Mucosa of descending colon (tissue), 3 donors: ENCODE data around the gene TPP1. TPM values are rescaled to one million over a fixed set of nuclear protein-coding genes. Genes with fewer than 3 reads are reported as not detected.
A peak's percentile ranks its signal among the peaks of the same experiment; 100 is the strongest.

ENCODE experiments used
- ATAC-seq: fragments of 200-7000 bp; cut with Tn5 transposase; one replicate; pipeline ENCODE4 v1.9.1; 2020; ENCODE audit warnings: mild to moderate bottlenecking, moderate library complexity
- DNase-seq, 3 donors: peaks; one replicate each; pipeline ENCODE4 v3.0.0-alpha.2; 2020
- H3K36me3 ChIP-seq: fragments of 200-600 bp; one replicate; pipeline ENCODE4 v1.8.0; 2021; ENCODE audit warnings: low read depth, mild to moderate bottlenecking
- H3K4me1 ChIP-seq: fragments of 200-600 bp; one replicate; pipeline ENCODE4 v1.8.0; 2021; ENCODE audit warnings: low read depth, mild to moderate bottlenecking
- H3K4me3 ChIP-seq: fragments of 200-600 bp; one replicate; pipeline ENCODE4 v1.8.0; 2021; ENCODE audit warnings: mild to moderate bottlenecking
- H3K9me3 ChIP-seq: fragments of 200-600 bp; one replicate; pipeline ENCODE4 v1.8.0; 2021; ENCODE audit warnings: mild to moderate bottlenecking
- intact Hi-C, 2 donors: fragments of 100-400 bp; cut with DNase I in 1 of 2; cut with micrococcal nuclease in 1 of 2; formaldehyde crosslinking; loops; one replicate each; pipeline versions ENCODE4 v1.11.0 to v1.11.1; 2022; cut with DNase I, micrococcal nuclease
- total RNA-seq, 3 donors: library from RNA; stranded (reverse); fragmentation: NEBNext Ultra II Directional in 2 of 3; extraction: Animal tissue kit (Norgen Biotek cat#: 25700) in 2 of 3; gene quantifications; one replicate each; pipeline versions ENCODE4 v1.2.1 to v1.2.4, GENCODE V29; 2021 to 2023
- TF ChIP-seq, protein P1 (sequence below): fragments of 200-600 bp; IDR thresholded peaks from one replicate; pipeline ENCODE4 v1.8.0; 2022; ENCODE audit warnings: antibody characterized with exemption, mild to moderate bottlenecking
- donor health status: DM: no; HTN: no; CAD: no; lungs with moderate emphysema.
- donor health status: DM: no; HTN: no; CAD: no.
- donor health status: DM: no; HTN: yes; CAD: no.

TPP1 gene
- total RNA-seq, 3 donors from 2014 or later, result 86.4 to 116 (median 93.8) TPM

DNA sequence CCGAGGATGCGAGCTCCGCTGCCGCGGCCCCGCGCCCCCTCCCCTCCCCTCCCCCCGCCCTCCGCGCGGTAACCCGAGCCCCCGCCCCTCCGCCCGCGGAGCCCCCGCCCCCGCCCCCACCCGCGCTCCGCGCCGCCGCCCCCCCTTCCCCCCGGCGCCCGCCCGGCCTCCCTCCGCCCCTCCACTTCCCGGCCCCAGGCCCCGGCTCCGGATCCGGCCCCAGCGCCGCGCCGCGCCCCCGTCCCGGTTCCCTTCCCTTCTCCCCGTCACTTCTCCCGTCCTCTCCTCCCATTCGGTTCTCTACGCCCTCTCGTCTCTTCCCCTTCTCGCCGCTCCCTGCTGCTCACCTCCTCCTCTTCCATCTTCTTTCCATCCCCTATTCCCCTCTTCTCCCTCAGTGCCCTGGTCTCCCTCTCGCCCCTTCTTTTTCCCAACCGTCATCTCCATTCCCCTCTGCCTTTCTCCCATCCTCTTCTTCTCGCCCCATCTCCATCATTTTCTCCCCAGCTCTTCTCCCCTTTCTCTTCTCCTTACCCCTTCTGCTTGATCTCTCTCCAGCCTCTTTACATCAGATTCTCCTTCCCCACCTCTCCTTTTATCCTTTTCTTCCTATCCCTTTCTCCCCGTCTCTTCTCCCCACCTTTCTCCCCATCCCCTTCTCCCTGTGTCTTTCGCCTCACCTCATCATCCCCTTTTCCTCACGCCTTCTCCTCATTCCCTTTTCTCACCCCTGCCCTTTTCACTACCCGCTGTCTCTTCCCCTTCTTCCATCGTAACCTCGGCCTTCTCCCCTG lies 36.8 kb upstream of the TPP1 start, which contains the start of gene DCHS1:
DCHS1 (minus strand) TSS at position 20 of the 794 bp plus-strand sequence. CDS start 14,196 bp downstream, outside the sequence.
- DNase-seq (peak in 2 of 3 donors; percentile 47 to 50), ATAC-seq (peak; percentile 34)
- intact Hi-C loops, result no loop called here
- no peaks in the 10 kb centered on the region for H3K36me3 ChIP-seq
- no peaks in the 10 kb centered on the region for H3K9me3 ChIP-seq
- H3K4me3 ChIP-seq, result no peak within 1 kb of the TSS
- TF ChIP-seq, protein P1, sequence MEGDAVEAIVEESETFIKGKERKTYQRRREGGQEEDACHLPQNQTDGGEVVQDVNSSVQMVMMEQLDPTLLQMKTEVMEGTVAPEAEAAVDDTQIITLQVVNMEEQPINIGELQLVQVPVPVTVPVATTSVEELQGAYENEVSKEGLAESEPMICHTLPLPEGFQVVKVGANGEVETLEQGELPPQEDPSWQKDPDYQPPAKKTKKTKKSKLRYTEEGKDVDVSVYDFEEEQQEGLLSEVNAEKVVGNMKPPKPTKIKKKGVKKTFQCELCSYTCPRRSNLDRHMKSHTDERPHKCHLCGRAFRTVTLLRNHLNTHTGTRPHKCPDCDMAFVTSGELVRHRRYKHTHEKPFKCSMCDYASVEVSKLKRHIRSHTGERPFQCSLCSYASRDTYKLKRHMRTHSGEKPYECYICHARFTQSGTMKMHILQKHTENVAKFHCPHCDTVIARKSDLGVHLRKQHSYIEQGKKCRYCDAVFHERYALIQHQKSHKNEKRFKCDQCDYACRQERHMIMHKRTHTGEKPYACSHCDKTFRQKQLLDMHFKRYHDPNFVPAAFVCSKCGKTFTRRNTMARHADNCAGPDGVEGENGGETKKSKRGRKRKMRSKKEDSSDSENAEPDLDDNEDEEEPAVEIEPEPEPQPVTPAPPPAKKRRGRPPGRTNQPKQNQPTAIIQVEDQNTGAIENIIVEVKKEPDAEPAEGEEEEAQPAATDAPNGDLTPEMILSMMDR, result no peak
- no peaks in the 10 kb centered on the region for H3K4me1 ChIP-seq

DNA sequence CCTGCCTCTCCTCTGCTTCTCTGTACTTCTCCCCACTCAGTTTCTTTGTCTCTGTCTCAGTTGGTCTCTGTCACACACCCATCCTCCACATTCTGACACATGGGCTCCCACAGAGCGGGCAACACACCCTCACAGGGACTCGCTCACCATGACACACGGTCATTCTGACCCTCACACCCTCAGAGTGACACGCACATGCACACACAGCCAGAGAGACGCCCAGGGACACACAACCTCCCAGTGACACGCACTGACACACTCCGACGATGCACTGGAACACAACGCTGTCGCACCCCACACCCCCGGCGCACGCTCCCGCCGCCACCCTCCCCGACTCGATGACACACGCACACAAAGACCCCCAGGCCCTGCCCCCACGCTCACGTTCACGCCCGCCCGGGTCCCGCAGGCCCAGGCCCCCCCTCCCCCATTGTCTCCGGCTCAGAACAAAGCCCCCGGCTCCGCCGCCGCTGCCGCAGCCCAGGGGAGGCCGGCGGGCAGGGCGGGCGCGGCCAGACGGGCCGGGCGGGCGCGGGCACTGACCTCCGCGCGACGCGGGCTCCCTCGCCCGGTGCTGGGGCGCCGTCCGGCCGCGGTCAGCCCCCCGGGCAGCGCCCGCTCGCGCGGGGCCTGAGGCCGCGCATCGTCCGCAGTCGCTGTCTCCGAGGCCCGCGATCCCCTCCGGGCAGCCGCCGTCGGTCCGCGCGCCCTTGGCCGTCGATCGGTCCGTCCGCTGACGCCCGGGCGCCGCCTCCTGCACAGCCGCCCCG lies 36.0 kb upstream of the TPP1 start:
- Histone ChIP-seq H3K4me3 (no peak overlapping the region), H3K36me3 (no peaks in the 10 kb centered on the region), H3K9me3 (no peaks in the 10 kb centered on the region), H3K4me1 (no peaks in the 10 kb centered on the region)
- intact Hi-C loops, result no loop called here
- peak in 2 of 3 donors; percentile 38 to 54 for DNase-seq
- TF ChIP-seq, protein P1, result no peak
- peak; percentile 48 for ATAC-seq

- no peak for DNase-seq
- intact Hi-C loops, result no loop called here
Measured at GRCh38 chr11:6654281-6655019, 35.2 kb upstream of the TPP1 start.

GRCh38 chr11:6653656-6654055 lies 34.4 kb upstream of the TPP1 start:
- DNase-seq (no peak), ATAC-seq (no peak)
- intact Hi-C loops, result no loop called here
- no peak overlapping the region for H3K4me3 ChIP-seq
- no peaks in the 10 kb centered on the region for H3K9me3 ChIP-seq
- H3K4me1 ChIP-seq, result no peaks in the 10 kb centered on the region
- no peaks in the 10 kb centered on the region for H3K36me3 ChIP-seq
- TF ChIP-seq, protein P1, result no peak

More at GRCh38 chr11:6654281-6655019, 35.2 kb upstream of the TPP1 start:
- Histone ChIP-seq H3K4me1 (no peaks in the 10 kb centered on the region), H3K9me3 (no peaks in the 10 kb centered on the region), H3K36me3 (no peaks in the 10 kb centered on the region), H3K4me3 (no peak overlapping the region)
- TF ChIP-seq, protein P1, result no peak
- peak; percentile 5 for ATAC-seq

DNA sequence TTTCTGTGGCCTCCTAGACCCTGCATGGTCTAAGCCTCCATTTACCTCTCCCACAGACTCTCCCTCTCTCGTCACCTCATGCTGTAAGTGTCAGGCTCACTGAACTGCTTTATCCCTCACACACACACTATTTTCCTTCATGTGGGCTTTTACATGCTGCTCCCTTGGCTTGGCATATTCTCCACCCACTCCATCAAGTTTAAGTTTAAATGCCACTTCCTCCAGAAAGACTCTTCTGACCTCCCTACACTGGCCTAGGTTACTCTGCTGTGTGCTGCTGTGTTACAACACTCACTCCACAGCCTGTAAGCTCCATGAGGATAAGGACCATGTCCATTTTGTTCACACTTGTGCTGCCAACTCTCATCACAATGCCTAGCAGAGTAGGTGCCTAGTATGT lies 33.9 kb upstream of the TPP1 start:
- no peak for ATAC-seq
- no peaks in the 10 kb centered on the region for H3K4me1 ChIP-seq
- intact Hi-C loops, result no loop called here

More for the DNA sequence above, 33.9 kb upstream of the TPP1 start:
- Histone ChIP-seq H3K4me3 (no peak overlapping the region), H3K9me3 (no peaks in the 10 kb centered on the region), H3K36me3 (no peaks in the 10 kb centered on the region)
- no peak for DNase-seq
- TF ChIP-seq, protein P1, result no peak
